GM21786 (cell line): ENCODE data around the gene NDRG2.
"Not testable (repeated sequence)": the region's sequence is repeated elsewhere in the genome, so short reads cannot be mapped to it uniquely, and the experiment has no call there.

Source experiments
- ATAC-seq: cut with Tn5 transposase; IDR thresholded peaks from one replicate; pipeline ENCODE4 v1.9.1; 2021; ENCODE audit not compliant: unreplicated experiment

Gene NDRG2

GRCh38 chr14:21056520-21057163 lies 31.8 kb upstream of the NDRG2 start:
- ATAC-seq, result no peak

GRCh38 chr14:21055432-21056117 lies 30.7 kb upstream of the NDRG2 start:
- ATAC-seq, result no peak

- ATAC-seq, result no peak
Observed at GRCh38 chr14:21054768-21055145, 29.9 kb upstream of the NDRG2 start.

GRCh38 chr14:21054123-21054767 lies 29.4 kb upstream of the NDRG2 start:
- no peak for ATAC-seq

GRCh38 chr14:21053184-21054122 lies 28.6 kb upstream of the NDRG2 start:
- no peak for ATAC-seq

- ATAC-seq, result no peak
Observed at GRCh38 chr14:21050597-21050996, 25.7 kb upstream of the NDRG2 start.

GRCh38 chr14:21049271-21049673 lies 24.4 kb upstream of the NDRG2 start:
- no peak for ATAC-seq

GRCh38 chr14:21048638-21049037 lies 23.8 kb upstream of the NDRG2 start:
- ATAC-seq, result no peak

GRCh38 chr14:21047378-21047781 lies 22.5 kb upstream of the NDRG2 start:
- ATAC-seq, result no peak

GRCh38 chr14:21043974-21044618 lies 19.2 kb upstream of the NDRG2 start:
- no peak for ATAC-seq

- ATAC-seq, result no peak
Observed at GRCh38 chr14:21043387-21043973, 18.6 kb upstream of the NDRG2 start.

GRCh38 chr14:21042918-21043317 lies 18.1 kb upstream of the NDRG2 start:
- ATAC-seq, result no peak

GRCh38 chr14:21041676-21042433 lies 17.0 kb upstream of the NDRG2 start, which contains the start of gene RNASE7:
Gene RNASE7, plus strand, starts transcription at chr14:21042362. Its CDS starts 631 bp downstream, at chr14:21042993.
- no peak for ATAC-seq

- not testable (repeated sequence) for ATAC-seq
Observed at GRCh38 chr14:21040941-21041340, 16.1 kb upstream of the NDRG2 start.

- no peak for ATAC-seq
Observed at GRCh38 chr14:21040370-21040925, 15.6 kb upstream of the NDRG2 start.

- ATAC-seq, result no peak
Observed at GRCh38 chr14:21039585-21040369, 14.9 kb upstream of the NDRG2 start.

- no peak for ATAC-seq
Observed at GRCh38 chr14:21038441-21039422, 13.9 kb upstream of the NDRG2 start.
